GM21423 (cell line): ENCODE results near the gene TBC1D22A.

Experiments
- ATAC-seq: cut with Tn5 transposase; IDR thresholded peaks from one replicate; pipeline ENCODE4 v1.9.1; 2021; ENCODE audit warnings: mild to moderate bottlenecking, moderate library complexity; ENCODE audit not compliant: unreplicated experiment

The TBC1D22A gene

GRCh38 chr22:46736705-46737104, 25.7 kb upstream of the TBC1D22A start:
- ATAC-seq, result no peak

DNA sequence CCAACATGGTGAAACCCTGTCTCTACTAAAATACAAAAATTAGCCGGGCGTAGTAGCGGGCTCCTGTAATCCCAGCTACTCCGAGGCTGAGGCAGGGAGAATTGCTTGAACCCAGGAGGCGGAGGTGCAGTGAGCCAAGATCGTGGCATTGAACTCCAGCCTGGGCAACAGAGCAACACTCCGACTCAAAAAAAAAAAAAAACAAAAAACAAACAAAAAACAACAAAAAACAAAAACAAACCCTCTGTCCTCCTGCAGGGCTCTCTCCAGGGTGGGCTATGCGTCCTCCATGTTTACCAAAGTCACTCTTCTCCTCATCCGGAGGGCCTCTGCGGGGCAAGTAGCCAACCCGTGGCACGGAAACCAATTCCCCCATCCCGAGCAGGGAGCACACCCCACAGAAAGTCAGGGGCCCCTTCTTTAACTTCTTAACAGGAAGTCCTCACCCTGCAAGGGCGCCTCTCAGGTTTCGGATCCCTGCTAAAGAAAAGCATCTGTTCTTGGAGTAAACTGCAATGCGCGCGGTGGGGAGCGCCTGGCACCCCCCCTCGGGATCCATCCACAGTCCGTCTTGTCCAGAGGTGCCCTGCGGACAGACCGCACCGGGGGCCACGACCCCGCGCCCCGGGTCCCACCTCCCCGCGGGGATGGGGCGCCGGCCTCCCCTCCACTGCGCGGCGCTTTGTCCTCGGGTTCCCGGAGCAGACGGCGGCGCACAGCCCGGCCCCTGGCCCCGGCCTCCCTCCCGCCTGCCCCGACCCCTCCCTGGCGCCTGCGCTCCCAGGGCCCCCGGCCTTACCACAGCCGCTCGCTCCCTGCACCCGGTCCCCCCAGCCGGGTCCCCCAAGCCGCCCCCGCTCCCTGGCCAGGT, 25.1 kb upstream of the TBC1D22A start:
- peak; percentile 23 for ATAC-seq

GRCh38 chr22:46737976-46738646, 24.3 kb upstream of the TBC1D22A start, which contains the start of gene CERK:
CERK (minus strand) TSS chr22:46738252; CDS start chr22:46738148, 104 bp downstream.
- peak; percentile 36 for ATAC-seq

DNA sequence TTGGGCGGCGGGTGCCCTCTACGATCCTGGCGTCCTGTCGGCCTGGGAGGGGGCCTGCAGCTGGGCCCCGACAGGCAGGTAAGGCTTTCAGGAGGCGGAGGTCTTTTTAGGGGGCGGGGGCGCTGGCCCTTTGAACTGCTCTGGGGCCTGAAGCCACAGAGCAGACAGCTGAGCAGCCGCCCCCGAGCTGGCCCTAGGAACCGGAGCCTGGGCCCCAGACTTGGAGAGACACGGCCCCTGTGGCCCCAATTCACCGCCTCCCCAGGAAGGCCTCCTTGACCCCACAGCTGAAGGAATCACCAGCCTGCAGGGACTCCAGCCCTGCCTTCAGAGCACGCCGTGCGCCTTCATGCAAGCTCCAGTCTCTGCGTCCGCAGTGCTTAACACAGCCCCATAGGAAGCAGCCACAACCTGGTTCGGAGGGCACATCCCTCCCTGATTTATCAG, 23.8 kb upstream of the TBC1D22A start:
- ATAC-seq, result no peak

DNA sequence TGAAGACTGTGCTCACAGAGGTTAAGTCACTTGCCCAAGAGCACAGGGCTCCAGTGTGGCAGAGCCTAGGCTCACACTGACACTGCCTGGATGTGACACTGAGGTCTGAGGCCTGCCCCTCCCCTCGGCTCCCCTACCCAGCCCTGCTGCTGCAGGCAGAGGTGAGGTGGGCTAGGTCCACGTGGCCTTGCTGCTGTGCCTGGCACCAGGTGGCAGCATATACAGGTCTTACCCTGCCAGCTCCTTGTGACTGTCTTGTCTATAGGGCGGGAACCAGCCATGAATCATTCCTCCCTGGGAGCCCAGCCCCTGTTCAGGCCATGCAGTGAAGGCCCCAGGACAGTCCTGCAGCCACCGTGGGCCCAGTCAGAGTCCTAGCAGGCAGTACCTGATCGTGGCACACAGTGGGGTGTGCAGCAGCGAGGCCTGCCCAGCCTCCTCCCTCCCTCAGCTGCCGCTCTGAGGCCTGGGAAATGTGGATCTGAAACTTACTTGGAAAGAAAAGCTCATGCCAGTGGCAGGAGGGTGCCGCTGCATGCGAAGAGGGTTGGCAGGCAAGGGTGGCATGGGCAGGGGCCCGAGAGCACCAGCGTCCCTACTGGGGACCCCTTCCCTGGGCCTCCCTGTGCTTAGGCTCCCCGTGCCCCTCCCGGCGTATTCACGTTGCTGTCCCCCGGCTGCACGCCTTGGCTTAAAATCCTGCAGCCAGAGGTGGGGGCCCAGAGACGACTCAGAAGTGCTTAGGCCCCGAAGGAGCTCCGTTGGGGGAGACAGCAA, 23.2 kb upstream of the TBC1D22A start:
- ATAC-seq, result no peak

DNA sequence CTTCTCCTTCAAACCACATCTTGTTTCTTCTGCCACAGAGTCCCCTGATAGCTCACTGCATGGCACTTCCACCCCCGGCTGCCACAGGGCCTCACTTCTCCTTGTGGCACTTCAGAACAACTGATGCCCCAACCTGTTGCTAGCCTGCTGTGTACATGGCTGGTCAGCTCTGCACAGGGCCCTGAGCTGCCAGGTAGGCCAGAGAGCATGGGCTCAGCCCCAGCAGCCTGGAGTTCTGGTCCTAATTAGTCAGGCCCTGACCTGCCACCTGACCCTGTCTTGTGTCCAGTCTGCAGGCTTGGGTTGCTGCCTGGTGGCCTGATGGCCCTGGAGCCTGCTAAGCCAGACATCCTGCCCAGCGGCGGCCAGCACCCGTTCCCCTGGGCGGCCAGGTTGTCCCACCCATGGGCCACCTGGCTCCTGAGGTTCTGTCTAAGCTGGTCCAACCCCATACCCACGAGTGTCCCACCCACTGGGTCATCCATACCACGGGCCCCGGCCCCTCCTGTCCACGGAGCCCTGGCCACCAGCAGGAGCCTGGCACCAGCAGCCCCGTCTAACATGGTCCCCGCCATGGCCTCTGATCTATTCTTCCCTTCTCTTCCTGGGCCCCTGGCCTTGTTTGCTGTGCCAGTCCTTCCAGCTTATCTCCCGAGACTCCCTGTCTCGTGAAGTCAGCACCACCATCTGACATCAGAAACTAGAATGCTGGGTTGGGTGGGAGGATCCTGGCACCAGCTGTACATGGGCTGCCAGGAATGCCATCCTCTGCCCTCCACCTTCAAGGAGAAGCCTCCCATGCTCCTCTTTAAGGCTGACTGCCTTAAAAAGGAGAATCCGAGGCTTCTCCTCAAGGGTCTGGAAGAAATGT, 21.3 kb upstream of the TBC1D22A start:
- no peak for ATAC-seq

GRCh38 chr22:46741974-46742519, 20.4 kb upstream of the TBC1D22A start:
- ATAC-seq, result no peak

- no peak for ATAC-seq
These were observed 19.8 kb upstream of the TBC1D22A start for GRCh38 chr22:46742576-46743221.

DNA sequence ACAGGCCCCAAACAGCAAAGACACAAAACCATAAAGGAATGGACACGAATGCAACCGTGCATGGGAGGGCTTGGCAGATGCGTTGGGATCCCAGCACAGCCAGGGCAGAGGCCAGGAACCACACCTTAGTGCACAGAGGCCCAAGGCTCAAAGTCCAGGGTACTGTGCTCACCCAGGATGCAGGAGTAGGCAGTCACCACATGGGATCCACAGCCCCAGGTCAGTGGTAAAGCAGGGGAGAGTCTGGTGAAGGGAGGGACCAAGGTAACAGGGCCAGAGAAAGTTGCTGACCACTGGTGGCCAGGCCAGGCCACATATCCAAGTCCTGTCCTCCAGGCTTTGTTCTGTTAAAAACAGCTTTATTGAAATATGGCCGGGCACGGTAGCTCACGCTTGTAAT, 17.9 kb upstream of the TBC1D22A start:
- no peak for ATAC-seq

- ATAC-seq, result no peak
These were observed 16.3 kb upstream of the TBC1D22A start for GRCh38 chr22:46746192-46746591.

- ATAC-seq, result no peak
These were observed 15.8 kb upstream of the TBC1D22A start for GRCh38 chr22:46746620-46747019.

DNA sequence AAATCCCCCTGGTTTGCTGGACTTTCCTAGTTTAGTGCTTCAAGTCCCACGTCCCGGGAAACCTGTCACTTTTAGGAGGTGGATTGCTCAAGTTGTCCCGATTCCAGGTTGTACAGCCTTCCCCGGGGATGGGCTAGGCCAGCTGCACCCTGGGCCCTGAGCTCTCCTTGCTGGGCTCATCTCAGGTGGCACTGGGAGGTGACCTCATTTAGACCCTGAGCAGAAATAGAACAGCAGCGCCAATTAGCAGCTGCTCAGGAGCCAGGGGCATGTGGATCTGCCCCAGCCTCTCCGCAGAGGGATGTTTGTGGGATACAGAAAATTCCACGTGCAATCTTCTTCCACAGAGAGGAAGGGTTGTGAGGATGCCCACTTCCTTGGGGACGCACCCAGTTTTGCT, 14.8 kb upstream of the TBC1D22A start:
- ATAC-seq, result no peak

- ATAC-seq, result no peak
These were observed 14.1 kb upstream of the TBC1D22A start for GRCh38 chr22:46748206-46748907.

GRCh38 chr22:46748908-46749675, 13.4 kb upstream of the TBC1D22A start:
- ATAC-seq, result no peak

- ATAC-seq, result no peak
These were observed 12.5 kb upstream of the TBC1D22A start for GRCh38 chr22:46749682-46750529.

GRCh38 chr22:46750530-46750800, 12.0 kb upstream of the TBC1D22A start:
- ATAC-seq, result no peak

DNA sequence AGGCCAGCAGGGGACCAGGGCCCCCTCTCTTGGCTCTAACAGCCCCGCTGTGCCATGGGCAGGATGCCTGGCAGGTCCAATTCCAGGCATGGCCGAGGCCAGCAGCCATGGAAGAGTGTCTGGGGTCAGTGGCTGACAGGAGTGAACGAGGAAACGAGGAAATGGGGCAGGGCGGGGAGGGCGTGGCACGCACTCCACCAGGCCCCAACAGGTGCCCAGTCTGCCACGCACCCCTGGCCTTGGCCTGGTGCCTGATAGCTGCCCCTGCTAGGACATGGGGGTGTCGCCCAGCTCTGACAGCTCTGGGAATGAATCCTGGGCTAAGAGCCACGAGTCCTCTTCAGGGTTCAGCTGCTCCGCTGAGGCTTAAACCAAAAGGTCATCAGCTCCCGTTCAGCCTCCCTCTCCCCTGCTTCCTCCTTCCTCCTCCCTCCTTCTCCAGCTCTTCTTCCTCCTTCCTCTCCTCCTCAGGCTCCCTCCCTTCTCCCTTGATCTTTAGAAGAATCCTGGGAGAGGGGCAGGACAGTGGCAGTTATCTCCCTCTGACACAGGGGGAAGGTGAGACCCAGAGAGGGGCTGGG, 11.5 kb upstream of the TBC1D22A start:
- no peak for ATAC-seq
